OCI-LY7 (cell line): Measurements from ENCODE around the gene NAPG. TPM values are rescaled to one million over a fixed set of nuclear protein-coding genes. Genes with fewer than 3 reads are reported as not detected.
"Not testable (repeated sequence)": the region's sequence is repeated elsewhere in the genome, so short reads cannot be mapped to it uniquely, and the experiment has no call there.

Experiments
- BruUV-seq: library from RNA; stranded (reverse); fragments of 400-500 nt; replicated peaks from 2 replicates; lab custom pipeline; 2021; lab: Mats Ljungman, UMichigan
- CTCF ChIA-PET: fragments of 300-600 bp; sonication (Branson Sonifier 250); formaldehyde crosslinking; loops from one replicate; lab custom pipeline; 2022; ENCODE audit warnings: antibody characterized with exemption; ENCODE audit not compliant: unreplicated experiment; lab: Charles Lee
- POLR2A ChIA-PET: fragments of 300-600 bp; sonication (Branson Sonifier 250); formaldehyde crosslinking; loops from one replicate; lab custom pipeline; 2022; ENCODE audit warnings: antibody characterized with exemption; lab: Charles Lee
- DNase-seq: peaks from one replicate; pipeline ENCODE4 v3.0.0-alpha.2; 2015; ENCODE audit warnings: low spot score
- H2AFZ ChIP-seq: fragments of 200-600 bp; sonication (generic), shearing (Covaris generic); 2 replicates; pipeline ENCODE4 v1.6.1; 2014; ENCODE audit warnings: mild to moderate bottlenecking, antibody characterized with exemption, low read length, moderate library complexity
- H3K27ac ChIP-seq: fragments of 200-600 bp; sonication (generic); 2 replicates; pipeline ENCODE4 v1.5.1; 2014; ENCODE audit warnings: mixed run types, low read depth, mild to moderate bottlenecking, moderate library complexity, low read length, inconsistent platforms; ENCODE audit not compliant: poor library complexity, severe bottlenecking
- H3K36me3 ChIP-seq: fragments of 200-600 bp; sonication (generic); 2 replicates; pipeline ENCODE4 v1.6.1; 2014; ENCODE audit warnings: mild to moderate bottlenecking, antibody characterized with exemption, low read length, moderate library complexity, mixed read lengths; ENCODE audit not compliant: insufficient read depth
- H3K4me1 ChIP-seq: fragments of 200-600 bp; sonication (generic); 2 replicates; pipeline ENCODE4 v1.5.1; 2014; ENCODE audit warnings: mild to moderate bottlenecking, low read length; ENCODE audit not compliant: insufficient read depth, poor library complexity, severe bottlenecking
- H3K4me2 ChIP-seq: fragments of 200-600 bp; sonication (generic); 2 replicates; pipeline ENCODE4 v1.6.1; 2014; ENCODE audit warnings: mild to moderate bottlenecking, low read length
- H3K4me3 ChIP-seq: fragments of 200-600 bp; sonication (generic); 2 replicates; pipeline ENCODE4 v1.5.1; 2014; ENCODE audit warnings: mild to moderate bottlenecking, low read depth, low read length; ENCODE audit not compliant: poor library complexity, severe bottlenecking
- H3K79me2 ChIP-seq: fragments of 200-600 bp; sonication (generic); 2 replicates; pipeline ENCODE4 v1.6.1; 2016; ENCODE audit warnings: low read depth, mild to moderate bottlenecking, low read length, moderate library complexity, mixed read lengths; ENCODE audit not compliant: insufficient read depth
- H3K9me2 ChIP-seq: fragments of 200-600 bp; sonication (generic); 2 replicates; pipeline ENCODE4 v1.6.1; 2016; ENCODE audit warnings: mild to moderate bottlenecking, low read length, mixed read lengths; ENCODE audit not compliant: insufficient read depth
- H3K9me3 ChIP-seq: fragments of 200-600 bp; sonication (generic); 2 replicates; pipeline ENCODE4 v1.6.1; 2014; ENCODE audit warnings: mild to moderate bottlenecking, mixed run types, low read length, mixed read lengths
- H4K20me1 ChIP-seq: fragments of 200-600 bp; sonication (generic); 2 replicates; pipeline ENCODE4 v1.6.1; 2014; ENCODE audit warnings: mild to moderate bottlenecking, antibody characterized with exemption, low read length, moderate library complexity, mixed read lengths; ENCODE audit not compliant: insufficient read depth
- EZH2phosphoT487 ChIP-seq: fragments of 200-600 bp; sonication (generic); IDR thresholded peaks from 2 replicates; pipeline ENCODE4 v1.6.1; 2018; ENCODE audit warnings: low read depth, borderline replicate concordance, mild to moderate bottlenecking, mixed run types, antibody characterized with exemption, low read length, moderate library complexity, mixed read lengths
- intact Hi-C: fragments of 100-400 bp; cut with micrococcal nuclease; formaldehyde crosslinking; loops from one replicate; pipeline ENCODE4 v1.10.0; 2022; ENCODE audit not compliant: unreplicated experiment
- total RNA-seq, 2 experiments: library from RNA; depleted of rRNA in 1 of 2; stranded (reverse); fragments of >200 nt in 1 of 2; shearing (Covaris generic) in 1 of 2; gene quantifications; 2 replicates each; pipeline ENCODE4 v1.2.3, GENCODE V29; 2014 to 2022
- TF ChIP-seq, protein P1 (sequence below): fragments of 200-600 bp; sonication (generic); conservative IDR thresholded peaks from 2 replicates; pipeline ENCODE4 v1.5.1; 2014; ENCODE audit warnings: mild to moderate bottlenecking, antibody characterized with exemption, low read length, moderate library complexity, mixed read lengths

The NAPG gene
- total RNA-seq, 2 experiments from 2014 or later = 34.6 to 52.3 TPM

DNA sequence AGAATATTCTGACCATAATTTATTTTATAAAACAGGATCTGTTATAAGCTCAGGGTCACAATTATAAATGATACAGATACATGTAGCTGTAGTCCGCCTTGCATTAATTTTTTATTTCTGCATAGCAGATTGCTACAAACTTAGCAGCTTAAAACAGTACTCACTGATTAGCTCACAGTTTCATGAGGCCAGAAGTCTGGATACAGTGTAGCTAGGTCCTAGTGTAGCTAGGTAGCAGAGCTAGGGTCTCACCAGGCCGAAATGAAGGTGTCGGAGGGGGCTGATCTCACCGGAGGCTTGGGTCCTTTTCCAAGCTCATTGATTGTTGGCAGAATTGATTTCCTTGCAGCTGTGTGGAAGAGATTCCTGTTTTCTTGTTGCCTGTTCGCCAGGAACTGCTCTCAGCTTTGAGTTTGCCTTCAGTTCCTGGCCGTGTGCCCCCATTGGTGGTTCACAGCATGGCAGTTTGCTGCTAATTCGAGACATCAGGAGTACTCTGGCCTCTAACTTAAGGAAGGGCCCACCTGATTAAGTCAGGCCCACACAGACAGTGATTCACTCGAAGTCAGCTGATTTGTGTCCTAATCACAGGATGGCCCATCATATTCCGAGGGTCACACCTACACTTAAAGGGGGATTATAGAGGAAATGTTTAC, 18.4 kb downstream of the NAPG start:
- Histone ChIP-seq H4K20me1 (no peaks in the 10 kb centered on the region), H3K27ac (no peak overlapping the region), H3K36me3 (peaks cover 95% of the 10 kb centered on the region), H3K9me2 (no peaks in the 10 kb centered on the region), H2AFZ (no peak overlapping the region), H3K4me2 (no peak overlapping the region), H3K79me2 (no peaks in the 10 kb centered on the region), H3K4me3 (no peak overlapping the region), H3K4me1 (no peaks in the 10 kb centered on the region), H3K9me3 (no peaks in the 10 kb centered on the region)
- TF ChIP-seq, protein P1, sequence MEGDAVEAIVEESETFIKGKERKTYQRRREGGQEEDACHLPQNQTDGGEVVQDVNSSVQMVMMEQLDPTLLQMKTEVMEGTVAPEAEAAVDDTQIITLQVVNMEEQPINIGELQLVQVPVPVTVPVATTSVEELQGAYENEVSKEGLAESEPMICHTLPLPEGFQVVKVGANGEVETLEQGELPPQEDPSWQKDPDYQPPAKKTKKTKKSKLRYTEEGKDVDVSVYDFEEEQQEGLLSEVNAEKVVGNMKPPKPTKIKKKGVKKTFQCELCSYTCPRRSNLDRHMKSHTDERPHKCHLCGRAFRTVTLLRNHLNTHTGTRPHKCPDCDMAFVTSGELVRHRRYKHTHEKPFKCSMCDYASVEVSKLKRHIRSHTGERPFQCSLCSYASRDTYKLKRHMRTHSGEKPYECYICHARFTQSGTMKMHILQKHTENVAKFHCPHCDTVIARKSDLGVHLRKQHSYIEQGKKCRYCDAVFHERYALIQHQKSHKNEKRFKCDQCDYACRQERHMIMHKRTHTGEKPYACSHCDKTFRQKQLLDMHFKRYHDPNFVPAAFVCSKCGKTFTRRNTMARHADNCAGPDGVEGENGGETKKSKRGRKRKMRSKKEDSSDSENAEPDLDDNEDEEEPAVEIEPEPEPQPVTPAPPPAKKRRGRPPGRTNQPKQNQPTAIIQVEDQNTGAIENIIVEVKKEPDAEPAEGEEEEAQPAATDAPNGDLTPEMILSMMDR = no peak
- TF ChIP-seq EZH2phosphoT487 = no peak
- ChIA-PET POLR2A (interaction anchor here (0.5 to 1.3 kb wide), 6 partner anchors 10 to 578 kb away, joined by 3 to 9 read pairs (median 4); no protein-coding TSS in a partner anchor), CTCF (no interaction called here)
- intact Hi-C loops = no loop called here
- no TSS peak for BruUV-seq
- no peak for DNase-seq

DNA sequence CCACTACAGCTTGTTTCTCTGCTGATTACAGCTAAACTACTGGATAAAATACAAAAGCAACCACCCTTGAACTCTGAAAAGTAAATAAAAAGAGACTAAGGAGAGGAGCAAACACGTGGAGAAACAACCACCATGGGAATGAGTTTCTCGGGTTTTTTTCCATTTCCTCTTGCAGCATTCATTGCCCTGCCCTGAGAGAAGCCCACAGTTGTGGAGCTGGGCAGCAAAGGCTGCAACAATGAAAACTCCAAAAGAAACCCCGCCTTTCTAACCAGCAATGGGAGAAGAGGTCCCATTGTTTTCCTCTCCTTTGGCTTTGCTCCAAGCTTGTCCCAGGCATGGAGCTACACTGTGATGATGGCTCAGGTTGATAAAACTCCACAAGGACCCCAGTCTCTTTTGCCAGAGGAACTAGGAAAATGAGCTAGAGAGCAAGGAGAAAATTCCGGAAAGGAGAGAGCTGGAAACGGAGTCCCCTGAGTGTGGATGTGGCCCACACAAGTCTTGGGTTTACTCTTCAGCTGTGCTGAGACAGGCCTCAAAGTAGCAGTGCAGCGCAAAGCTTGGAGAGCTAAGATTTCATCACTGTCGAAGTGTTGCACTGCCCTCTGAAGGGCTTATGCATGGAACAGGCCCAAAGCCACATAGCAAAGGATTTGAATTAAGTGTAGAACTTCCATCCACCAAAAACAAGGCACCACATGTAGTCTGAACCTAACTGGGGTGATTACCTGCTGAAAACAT, 20.9 kb downstream of the NAPG start:
- intact Hi-C loops = no loop called here
- Histone ChIP-seq H2AFZ (no peak overlapping the region), H4K20me1 (no peaks in the 10 kb centered on the region), H3K79me2 (no peaks in the 10 kb centered on the region), H3K4me2 (no peak overlapping the region), H3K9me3 (no peaks in the 10 kb centered on the region), H3K4me1 (no peaks in the 10 kb centered on the region), H3K36me3 (peaks cover 93% of the 10 kb centered on the region), H3K4me3 (no peak overlapping the region), H3K27ac (no peak overlapping the region), H3K9me2 (no peaks in the 10 kb centered on the region)
- no peak for TF ChIP-seq EZH2phosphoT487
- TF ChIP-seq, protein P1 = no peak
- CTCF ChIA-PET = no interaction called here
- POLR2A ChIA-PET = interaction anchor here (0.5 kb wide), 1 partner anchor 939 kb away, joined by 4 read pairs; no protein-coding TSS in a partner anchor
- DNase-seq = no peak
- BruUV-seq = no TSS peak

DNA sequence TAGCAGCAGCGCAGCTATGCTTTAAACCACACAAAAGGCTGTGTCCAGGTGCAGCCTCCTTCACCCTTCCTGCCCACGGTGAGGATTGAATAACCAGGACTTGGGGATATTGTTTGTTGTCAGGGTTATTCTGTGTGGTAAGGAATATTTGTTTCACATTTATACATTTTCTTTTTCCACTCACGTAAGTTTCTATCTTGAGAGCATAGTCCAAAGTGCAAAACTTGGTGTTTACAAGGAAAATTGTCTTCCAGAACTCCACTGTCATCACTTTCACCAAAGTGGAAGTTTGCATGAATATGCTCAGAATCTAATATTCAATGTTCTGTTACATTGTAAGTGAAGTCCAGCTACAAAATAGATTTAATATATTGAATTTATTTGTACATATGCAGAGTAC, 26.4 kb downstream of the NAPG start:
- no peaks in the 10 kb centered on the region for H3K4me1 ChIP-seq
- no peaks in the 10 kb centered on the region for H3K79me2 ChIP-seq
- TF ChIP-seq, protein P1 = no peak
- TF ChIP-seq EZH2phosphoT487 = no peak
- H3K9me2 ChIP-seq = no peaks in the 10 kb centered on the region
- H3K27ac ChIP-seq = no peak overlapping the region
- DNase-seq = no peak
- BruUV-seq = no TSS peak
- H4K20me1 ChIP-seq = no peaks in the 10 kb centered on the region
- no peak overlapping the region for H3K4me3 ChIP-seq
- no peak overlapping the region for H3K4me2 ChIP-seq
- H2AFZ ChIP-seq = no peak overlapping the region
- CTCF ChIA-PET = no interaction called here
- POLR2A ChIA-PET = interaction anchor here (1.1 to 1.8 kb wide), 3 partner anchors 12 to 23 kb away, joined by 3 to 5 read pairs (median 5); no protein-coding TSS in a partner anchor
- intact Hi-C loops = no loop called here
- H3K36me3 ChIP-seq = peaks cover 95% of the 10 kb centered on the region
- no peaks in the 10 kb centered on the region for H3K9me3 ChIP-seq

DNA sequence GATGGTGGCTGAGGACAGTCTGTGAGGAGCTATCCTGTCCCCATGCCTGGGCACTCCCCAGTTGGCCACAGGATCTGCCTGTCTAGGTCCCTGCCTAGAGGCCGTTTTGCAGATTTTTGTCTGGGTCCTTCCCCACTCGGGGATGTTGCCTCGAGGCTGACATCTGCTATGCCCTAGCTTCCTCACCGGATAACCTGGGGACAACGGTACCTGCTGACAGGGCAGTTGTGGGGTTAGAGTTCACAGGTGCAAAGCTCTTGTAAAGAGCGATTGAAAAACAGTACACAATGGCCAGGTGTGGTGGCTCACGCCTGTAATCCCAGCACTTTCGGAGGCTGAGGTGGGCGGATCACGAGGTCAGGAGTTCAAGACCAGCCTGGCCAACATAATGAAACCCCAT, 30.4 kb downstream of the NAPG start:
- CTCF ChIA-PET, H3K9me3 ChIP-seq, H2AFZ ChIP-seq, POLR2A ChIA-PET, H3K27ac ChIP-seq, BruUV-seq, H4K20me1 ChIP-seq, DNase-seq, H3K79me2 ChIP-seq, intact Hi-C loops, H3K4me3 ChIP-seq, H3K9me2 ChIP-seq, H3K4me2 ChIP-seq: not testable (repeated sequence)
- peaks cover 67% of the 10 kb centered on the region for H3K36me3 ChIP-seq
- H3K4me1 ChIP-seq = peaks cover 11% of the 10 kb centered on the region
